Measurements from ENCODE around the gene IL17C.

Gene IL17C

GRCh38 chr16:88628512-88628974 is 9.8 kb upstream of the IL17C start:
- DNase-seq (ENCODE audit: low read depth): no peak

GRCh38 chr16:88629835-88630234 is 8.5 kb upstream of the IL17C start:
- no peak for DNase-seq (ENCODE audit: low read depth)

GRCh38 chr16:88630433-88630832 is 7.9 kb upstream of the IL17C start:
- no peak for DNase-seq (ENCODE audit: low read depth)

GRCh38 chr16:88630941-88631340 is 7.4 kb upstream of the IL17C start:
- no peak for DNase-seq (ENCODE audit: low read depth)

- DNase-seq (ENCODE audit: low read depth): no peak
Observed at GRCh38 chr16:88631384-88631783, 7.0 kb upstream of the IL17C start.

- no peak for DNase-seq (ENCODE audit: low read depth)
Observed at GRCh38 chr16:88631920-88632586, 6.3 kb upstream of the IL17C start.

DNA sequence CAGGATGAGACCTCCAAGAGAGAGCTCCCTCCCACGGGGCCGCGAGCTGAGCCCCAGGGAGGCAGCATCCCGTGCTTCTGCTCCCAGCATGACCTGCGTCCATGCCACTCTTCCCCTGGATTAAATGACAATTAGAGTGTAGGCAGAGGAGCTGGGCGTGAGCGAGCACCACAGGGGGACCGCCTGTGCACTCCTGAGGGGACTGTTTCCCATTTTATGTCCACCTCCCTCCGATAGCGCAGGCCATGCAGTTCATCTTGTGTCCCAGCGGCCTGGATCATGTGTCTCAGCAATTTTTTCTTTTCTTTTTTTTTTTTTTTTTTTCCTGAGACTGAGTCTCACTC is 5.8 kb upstream of the IL17C start:
- no peak for DNase-seq (ENCODE audit: low read depth)

DNA sequence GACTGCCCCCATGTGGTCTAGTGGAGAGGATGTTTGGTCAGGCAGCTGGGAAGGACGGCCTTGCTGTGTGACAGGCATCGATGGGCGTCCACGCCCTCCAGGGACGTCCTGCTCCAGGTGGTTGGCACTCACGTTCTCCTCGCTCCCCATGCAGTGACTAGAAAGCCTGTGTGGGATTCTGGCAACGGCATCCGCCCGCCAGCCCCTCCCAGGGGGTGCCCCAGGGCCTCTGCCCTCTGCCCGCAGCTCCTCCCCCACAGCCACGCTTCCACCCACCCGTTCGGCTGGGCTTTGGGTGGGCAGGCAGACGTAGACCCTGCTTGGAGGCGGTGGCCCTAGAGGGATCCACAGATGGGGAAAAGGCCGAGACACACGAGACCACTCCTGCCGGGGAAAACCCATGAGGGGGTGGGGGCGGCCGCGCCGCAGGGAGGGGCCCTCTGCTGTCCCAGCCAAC is 4.7 kb upstream of the IL17C start:
- DNase-seq (ENCODE audit: low read depth): peak; percentile 28

DNA sequence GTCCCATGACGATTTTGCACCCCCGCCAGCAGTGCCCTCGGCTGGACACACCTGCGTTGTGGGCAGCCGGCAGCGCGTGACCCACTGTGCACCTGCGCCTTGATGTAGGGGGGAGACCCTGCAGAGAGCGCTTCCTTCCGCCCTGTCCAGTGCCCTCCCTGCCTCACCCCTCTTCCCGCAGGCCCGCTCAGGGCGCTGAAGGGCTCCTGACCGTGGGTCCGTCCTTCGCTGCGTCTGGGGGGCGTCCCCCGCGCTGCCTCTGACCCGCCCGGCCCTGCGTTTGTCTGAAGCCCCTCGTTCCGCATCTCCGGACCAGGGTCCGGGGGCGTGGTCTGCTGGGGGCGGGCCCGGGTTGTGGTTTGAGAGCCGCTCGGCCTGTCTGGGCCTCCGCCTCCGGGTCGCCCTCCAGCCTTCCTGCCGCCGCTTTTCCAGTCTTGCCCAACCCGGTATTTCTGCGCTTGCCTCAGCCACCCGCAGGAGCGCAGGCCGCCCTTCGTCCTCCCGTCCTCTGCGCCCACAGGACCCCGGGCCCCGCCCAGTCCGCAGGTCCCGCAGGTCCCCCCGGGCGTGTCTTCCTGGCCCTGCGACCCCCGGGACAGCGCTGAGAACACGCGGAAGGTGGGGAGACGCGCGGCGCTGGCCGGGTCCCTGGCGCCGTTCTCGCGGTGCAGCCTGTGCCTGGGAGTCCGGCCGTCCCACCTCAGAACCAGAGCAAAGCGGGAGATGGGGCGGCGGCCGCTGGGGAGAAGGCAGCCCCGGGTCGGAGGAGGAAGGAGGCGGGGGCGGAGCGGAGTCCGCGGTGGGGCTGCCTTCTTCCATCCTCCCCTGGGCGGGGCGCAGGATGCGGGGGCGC is 4.0 kb upstream of the IL17C start:
- peak; percentile 52 for DNase-seq (ENCODE audit: low read depth)

GRCh38 chr16:88634994-88635670 is 3.2 kb upstream of the IL17C start:
- DNase-seq (ENCODE audit: low read depth): no peak

GRCh38 chr16:88635671-88636319 is 2.6 kb upstream of the IL17C start:
- DNase-seq (ENCODE audit: low read depth): no peak

DNA sequence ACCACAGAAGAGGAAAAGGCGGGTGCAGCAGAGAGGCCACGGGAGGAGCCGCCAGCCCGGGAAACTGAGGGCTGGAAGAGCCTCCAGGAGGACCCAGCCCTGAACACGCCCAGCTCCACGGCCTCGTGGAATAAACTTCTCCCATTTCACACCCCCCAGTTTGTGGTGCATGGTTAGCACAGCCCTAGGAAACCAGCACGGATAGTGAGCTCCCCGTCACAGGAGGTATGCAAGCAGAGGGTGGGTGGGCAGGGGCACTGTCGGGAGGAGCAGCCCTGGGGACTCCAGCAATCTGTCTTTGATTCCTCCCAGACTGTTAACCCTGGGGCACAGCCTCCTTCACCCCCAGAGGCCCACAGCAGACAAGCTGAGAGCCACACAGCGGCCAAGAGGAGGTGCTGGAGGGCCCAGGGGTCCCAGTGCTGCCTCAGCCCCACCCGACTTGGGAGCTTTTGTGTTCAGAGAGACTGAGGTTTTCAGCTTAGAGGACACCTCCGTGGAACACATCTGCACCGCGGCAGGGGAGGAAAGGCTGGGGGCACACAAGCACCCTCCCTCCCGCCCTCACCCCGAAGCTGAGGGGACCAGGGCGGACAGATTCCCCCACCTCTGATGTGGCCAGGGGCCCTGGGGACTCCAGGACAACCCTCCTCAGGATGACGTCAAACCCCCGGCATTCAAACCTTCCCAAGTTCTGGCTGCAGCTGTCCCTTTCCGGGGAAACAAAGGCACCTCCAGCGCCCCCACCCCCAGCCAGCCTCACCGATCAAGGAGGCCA is 1.7 kb upstream of the IL17C start:
- no peak for DNase-seq (ENCODE audit: low read depth)

DNA sequence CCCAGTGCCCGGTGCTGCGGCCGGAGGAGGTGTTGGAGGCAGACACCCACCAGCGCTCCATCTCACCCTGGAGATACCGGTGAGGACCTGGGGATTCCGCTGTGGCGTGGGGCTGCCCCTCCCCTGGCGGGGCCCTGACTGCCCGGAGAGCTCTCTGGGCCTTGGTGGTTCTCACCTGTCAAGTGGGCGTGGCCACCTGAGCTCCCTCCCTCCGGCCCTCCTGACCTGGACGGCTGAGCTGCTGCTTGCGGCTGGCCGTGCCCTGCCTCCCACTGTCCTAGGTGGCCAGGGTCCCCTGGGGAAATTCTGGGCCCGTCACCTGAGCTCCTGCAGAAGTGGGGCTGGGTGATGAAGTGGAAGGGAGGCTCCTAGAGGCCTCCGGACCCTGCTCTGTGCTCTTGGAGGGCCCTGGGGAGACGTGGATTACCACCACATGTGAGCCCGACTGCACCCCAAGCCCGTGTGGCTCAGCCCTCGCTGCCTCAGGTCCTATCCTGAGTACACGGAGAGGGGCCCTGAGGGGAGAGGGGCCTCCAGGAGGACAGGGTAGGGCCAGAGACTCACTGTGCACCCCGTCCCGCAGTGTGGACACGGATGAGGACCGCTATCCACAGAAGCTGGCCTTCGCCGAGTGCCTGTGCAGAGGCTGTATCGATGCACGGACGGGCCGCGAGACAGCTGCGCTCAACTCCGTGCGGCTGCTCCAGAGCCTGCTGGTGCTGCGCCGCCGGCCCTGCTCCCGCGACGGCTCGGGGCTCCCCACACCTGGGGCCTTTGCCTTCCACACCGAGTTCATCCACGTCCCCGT is 1.1 kb downstream of the IL17C start:
- no peak for DNase-seq (ENCODE audit: low read depth)

GRCh38 chr16:88640039-88640495 is 1.7 kb downstream of the IL17C start:
- DNase-seq (ENCODE audit: low read depth): no peak

- DNase-seq (ENCODE audit: low read depth): no peak
Observed at GRCh38 chr16:88640498-88641247, 2.3 kb downstream of the IL17C start.

DNA sequence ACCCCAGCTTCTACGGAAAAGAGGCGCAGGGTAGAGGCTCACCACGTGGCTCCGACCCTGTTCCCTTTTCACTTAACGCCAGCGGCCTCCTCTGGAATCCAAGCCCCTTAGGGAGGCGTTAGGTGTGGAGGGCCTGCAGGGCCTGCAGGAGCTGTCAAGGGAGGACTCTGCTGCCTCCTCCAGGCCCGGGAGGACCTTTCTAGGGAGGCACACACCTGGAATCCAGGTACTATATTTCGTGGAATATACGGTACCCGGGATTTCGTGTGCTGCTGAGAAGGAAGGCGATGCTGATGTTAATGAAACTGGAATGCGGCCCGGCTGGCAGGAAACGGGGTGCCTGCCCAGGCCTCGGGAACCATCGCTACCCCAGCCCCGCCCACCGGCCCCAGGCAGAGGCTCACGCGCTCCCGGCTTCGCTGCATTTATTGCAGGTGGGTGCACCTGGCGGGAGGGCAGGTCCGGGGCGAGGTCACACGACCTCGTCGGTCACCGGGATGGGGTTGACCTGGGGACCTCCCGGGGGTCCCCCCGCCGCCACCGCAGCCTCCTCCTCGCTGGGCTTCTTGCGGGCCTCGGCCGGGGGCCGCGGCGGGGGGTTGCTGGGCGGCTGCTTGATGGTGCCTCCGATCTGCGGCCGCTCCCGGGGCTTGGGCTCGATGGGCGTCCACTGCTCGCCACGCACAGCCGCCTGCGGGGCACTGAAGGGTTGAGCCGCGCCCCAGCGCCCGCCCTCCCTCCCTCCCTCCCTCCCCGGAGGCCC is 4.7 kb downstream of the IL17C start:
- DNase-seq (ENCODE audit: low read depth): no peak

- DNase-seq (ENCODE audit: low read depth): no peak
Observed at GRCh38 chr16:88643644-88643932, 5.2 kb downstream of the IL17C start.

DNA sequence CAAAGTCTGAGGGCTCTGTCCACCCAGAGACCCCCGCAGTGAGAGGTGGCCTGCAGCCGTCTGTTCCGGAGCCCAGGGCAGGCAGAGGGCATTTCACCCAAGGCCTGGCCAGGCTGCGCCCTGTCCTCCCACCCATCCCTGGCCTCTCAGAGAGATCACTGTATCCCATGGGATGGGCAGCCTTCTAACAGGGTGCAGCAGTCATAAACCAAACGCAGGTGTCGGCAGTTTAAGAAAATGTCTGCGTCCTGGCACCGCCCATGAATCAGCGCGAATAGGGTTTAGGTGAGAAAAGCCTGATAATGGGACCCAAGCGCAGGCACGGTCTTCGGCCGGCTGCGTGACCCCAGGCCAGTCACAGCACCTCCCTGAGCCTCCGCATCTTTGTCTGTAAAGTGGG is 7.1 kb downstream of the IL17C start:
- DNase-seq (ENCODE audit: low read depth): no peak

- DNase-seq (ENCODE audit: low read depth): no peak
Observed at GRCh38 chr16:88645941-88646340, 7.6 kb downstream of the IL17C start.

Data from activated T-helper 1 cell treated with Interleukin-2 at 50 U/mL for 16 hours (primary cell).